HG03460 (cell line): ENCODE results near the gene ENTPD8.
A peak's percentile ranks its signal among the peaks of the same experiment; 100 is the strongest.

Source experiments
- ATAC-seq: cut with Tn5 transposase; IDR thresholded peaks from one replicate; pipeline ENCODE4 v1.9.1; 2021; ENCODE audit not compliant: unreplicated experiment

The ENTPD8 gene

GRCh38 chr9:137441289-137441934, at the start of gene ENTPD8:
TSS of gene ENTPD8 (minus strand) at chr9:137441357. CDS start at chr9:137438285, 3,072 bp downstream.
- no peak for ATAC-seq

- ATAC-seq, result no peak
Measured at GRCh38 chr9:137490532-137491186, 49.5 kb upstream of the ENTPD8 start.

GRCh38 chr9:137488906-137489305, 47.7 kb upstream of the ENTPD8 start:
- no peak for ATAC-seq

- no peak for ATAC-seq
Measured at GRCh38 chr9:137488327-137488653, 47.1 kb upstream of the ENTPD8 start.

- ATAC-seq, result no peak
Measured at GRCh38 chr9:137487454-137488326, 46.5 kb upstream of the ENTPD8 start.

GRCh38 chr9:137486545-137487453, 45.6 kb upstream of the ENTPD8 start:
- ATAC-seq, result no peak

GRCh38 chr9:137486141-137486490, 45.0 kb upstream of the ENTPD8 start:
- ATAC-seq, result no peak

GRCh38 chr9:137485343-137486140, 44.4 kb upstream of the ENTPD8 start:
- ATAC-seq, result no peak

GRCh38 chr9:137484551-137485315, 43.6 kb upstream of the ENTPD8 start:
- no peak for ATAC-seq

- peak; percentile 47 for ATAC-seq
Measured at GRCh38 chr9:137482094-137482781, 41.1 kb upstream of the ENTPD8 start.

GRCh38 chr9:137480686-137481683, 39.8 kb upstream of the ENTPD8 start:
- no peak for ATAC-seq

- no peak for ATAC-seq
Measured at GRCh38 chr9:137479892-137480685, 38.9 kb upstream of the ENTPD8 start.

GRCh38 chr9:137478962-137479861, 38.1 kb upstream of the ENTPD8 start:
- no peak for ATAC-seq

- ATAC-seq, result no peak
Measured at GRCh38 chr9:137478613-137478961, 37.4 kb upstream of the ENTPD8 start.

- ATAC-seq, result no peak
Measured at GRCh38 chr9:137477778-137478612, 36.8 kb upstream of the ENTPD8 start.
